ENCODE data around the gene MTM1. TPM values are rescaled to one million over a fixed set of nuclear protein-coding genes. Genes with fewer than 3 reads are reported as not detected.

The MTM1 gene
- polyA plus RNA-seq (ENCODE audit: low read depth in 6 of 6) = 10 to 100 TPM; 18.4 to 30.7 (median 26.9) TPM

DNA sequence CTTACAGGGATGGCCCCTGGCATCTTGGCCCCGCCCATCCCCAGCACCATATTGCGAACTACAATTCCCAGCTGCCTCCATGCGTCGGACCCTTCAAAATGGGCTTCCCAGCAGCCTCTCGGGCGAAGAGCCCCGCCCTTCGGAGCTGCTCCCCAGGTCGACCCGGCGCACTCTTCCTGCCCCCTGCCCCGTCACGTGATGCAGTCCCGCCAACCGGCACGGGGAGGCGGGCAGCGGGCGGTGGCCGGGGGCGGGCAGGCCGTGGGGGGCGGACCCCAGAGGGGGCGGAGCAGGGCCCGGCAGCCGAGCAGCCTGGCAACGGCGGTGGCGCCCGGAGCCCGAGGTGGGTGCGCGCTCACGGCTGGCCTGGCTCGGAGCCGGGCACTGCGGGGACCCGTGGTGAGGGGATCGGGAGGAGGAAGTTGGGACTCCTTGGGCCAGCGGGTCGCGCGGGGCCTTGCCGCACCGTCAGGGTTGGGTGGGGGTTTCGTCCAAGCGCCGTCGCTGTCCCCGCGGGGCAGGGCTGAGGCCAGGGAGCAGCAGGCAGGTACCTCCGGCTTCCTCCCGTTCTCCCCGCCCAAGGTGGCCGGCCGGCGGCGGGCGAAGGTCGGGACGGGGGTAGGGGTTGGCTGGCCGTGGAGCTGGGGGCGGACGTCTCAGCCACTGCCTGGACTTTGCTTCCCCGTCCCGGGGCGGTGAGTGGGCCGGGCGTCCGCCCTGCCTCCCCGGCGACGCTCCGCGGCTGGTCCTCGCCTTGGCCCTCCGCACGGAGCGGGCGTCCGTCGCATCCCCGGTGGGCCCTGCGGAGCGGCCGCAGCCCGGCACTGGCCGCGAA is at the start of gene MTM1:
TSS of gene MTM1 (plus strand) at position 302 of the 835 bp plus-strand sequence. CDS start 23,994 bp downstream, outside the sequence.
- Mint-ChIP-seq H3K27me3 (no peaks in the 10 kb centered on the region), H3K36me3 (no peaks in the 10 kb centered on the region), H3K4me1 (peaks cover 17 to 45% (median 32%) of the 10 kb centered on the region in 3 donors), H3K9me3 (peaks cover 0 to 3% (median 0%) of the 10 kb centered on the region in 7 donors), H3K27ac (peak within 1 kb of the TSS; percentile 85 to 97 (median 92)), H3K4me3 (peak within 1 kb of the TSS; percentile 85 to 95 (median 91))
- peak; percentile 82 to 83 for ATAC-seq (ENCODE audit: low read depth in 2 of 2)
- DNase-seq = peak; percentile 90

DNA sequence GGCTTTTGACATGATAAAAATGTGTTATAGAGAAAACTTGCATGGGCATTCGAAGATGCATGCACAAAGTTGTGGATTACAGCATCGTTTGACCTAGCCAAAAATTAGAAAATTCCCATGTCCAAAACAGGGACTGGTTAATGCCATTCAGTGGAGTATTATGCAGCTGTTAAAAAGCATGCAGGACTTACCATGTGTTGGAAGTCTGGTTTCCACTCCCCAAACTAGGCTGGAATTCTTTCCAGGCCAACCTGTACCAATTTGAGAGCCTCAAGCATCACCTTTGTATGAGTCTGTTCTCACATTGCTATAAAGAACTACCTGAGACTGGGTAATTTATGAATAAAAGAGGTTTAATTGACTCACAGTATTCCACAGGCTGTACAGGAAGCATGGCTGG is 45.9 kb upstream of the MTM1 start:
- H3K36me3 Mint-ChIP-seq = no peaks in the 10 kb centered on the region
- no peak for DNase-seq

DNA sequence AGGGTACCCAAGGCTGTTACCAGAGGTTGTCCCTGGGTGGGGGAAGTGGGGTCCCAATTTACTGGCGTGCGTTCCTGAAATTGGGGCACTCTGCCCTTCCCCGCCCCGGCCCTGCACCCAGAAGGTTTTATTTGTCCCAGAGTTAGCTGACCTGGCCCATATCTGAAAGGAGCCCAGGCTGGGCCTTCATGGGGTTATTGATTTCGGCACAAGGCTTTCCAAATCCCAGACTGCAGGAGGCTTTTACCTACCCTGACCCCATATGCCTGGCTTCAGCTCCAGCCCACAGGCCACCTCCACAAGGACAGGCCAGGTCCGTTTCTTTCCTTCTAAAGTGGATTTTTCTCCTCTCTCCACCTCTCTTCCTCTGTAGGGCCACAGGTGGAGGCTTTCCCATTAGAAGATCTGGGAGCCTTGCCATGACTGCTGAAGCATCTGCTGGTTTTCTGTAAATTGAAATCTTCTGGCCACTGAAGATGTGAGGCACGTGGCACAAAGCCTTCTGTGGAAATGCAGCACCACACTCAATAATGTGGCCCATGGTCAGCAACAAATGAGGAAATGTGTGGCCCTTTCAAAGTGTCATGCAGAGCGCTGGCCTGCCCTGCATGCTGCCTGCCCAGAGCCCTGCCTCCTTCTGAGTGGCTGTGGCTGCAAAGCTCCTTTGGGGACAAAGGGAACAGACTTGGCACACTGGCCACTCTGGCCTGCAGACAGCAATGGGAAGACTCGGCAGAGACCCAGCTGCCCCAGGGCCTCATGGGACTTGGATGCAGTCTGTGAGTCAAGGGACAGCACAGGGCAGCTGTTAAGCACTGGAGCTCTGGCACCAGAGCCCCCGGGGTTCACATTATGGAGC is 43.1 kb upstream of the MTM1 start:
- Mint-ChIP-seq H3K4me3 (no peak overlapping the region), H3K4me1 (no peaks in the 10 kb centered on the region), H3K36me3 (no peaks in the 10 kb centered on the region), H3K9me3 (peaks cover 0 to 2% (median 0%) of the 10 kb centered on the region in 7 donors), H3K27me3 (peaks cover 0 to 8% (median 5%) of the 10 kb centered on the region in 3 donors), H3K27ac (no peak overlapping the region)
- DNase-seq = no peak
- no peak for ATAC-seq (ENCODE audit: low read depth in 2 of 2)

More for the DNA sequence above, 45.9 kb upstream of the MTM1 start:
- Mint-ChIP-seq H3K27ac (no peak overlapping the region), H3K4me1 (no peaks in the 10 kb centered on the region), H3K9me3 (no peaks in the 10 kb centered on the region), H3K27me3 (peaks cover 0 to 15% (median 5%) of the 10 kb centered on the region in 3 donors), H3K4me3 (no peak overlapping the region)
- ATAC-seq (ENCODE audit: low read depth in 2 of 2) = no peak

DNA sequence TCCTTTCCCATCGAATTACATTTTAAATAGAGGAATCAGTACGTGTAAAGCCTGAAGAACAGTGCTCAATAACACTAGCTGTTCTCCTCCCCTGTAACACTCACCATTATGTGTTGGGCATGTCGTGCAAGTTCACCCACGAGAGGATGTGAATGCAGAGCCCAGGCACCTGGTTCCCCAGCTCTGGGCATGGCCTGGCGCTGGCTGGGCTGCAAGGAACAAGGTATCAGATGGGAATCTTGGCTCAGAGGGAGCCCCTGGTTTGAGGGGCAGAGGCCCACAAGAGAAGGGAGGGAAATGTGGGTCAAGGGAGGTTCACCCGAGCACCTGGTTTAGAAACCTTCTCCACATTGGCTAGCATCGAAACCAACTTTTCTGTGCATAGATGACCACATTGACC is 41.7 kb upstream of the MTM1 start:
- Mint-ChIP-seq H3K36me3 (no peaks in the 10 kb centered on the region), H3K4me1 (no peaks in the 10 kb centered on the region), H3K27me3 (peaks cover 0 to 8% (median 5%) of the 10 kb centered on the region in 3 donors), H3K27ac (no peak overlapping the region), H3K4me3 (no peak overlapping the region), H3K9me3 (peaks cover 0 to 2% (median 0%) of the 10 kb centered on the region in 7 donors)
- ATAC-seq (ENCODE audit: low read depth in 2 of 2) = no peak
- no peak for DNase-seq

DNA sequence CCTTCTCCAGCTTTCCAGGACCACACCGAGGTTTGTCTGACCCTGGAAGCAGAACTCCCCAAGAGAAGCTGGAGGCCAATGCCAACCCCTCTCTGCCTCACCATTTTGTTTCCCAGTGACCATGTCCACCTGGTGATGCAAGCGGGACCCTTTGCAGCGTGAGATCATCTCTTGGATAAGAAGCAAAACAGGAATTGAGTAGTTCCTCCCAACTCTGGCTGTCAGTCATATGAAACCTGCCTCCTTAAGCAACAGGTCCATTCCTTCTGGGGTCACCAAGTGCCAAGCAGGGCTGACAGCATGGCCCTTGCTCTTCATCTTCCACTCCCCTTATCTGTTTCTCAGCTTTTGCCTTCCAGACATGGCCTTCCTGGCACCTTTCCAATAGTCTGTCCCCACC is 41.3 kb upstream of the MTM1 start:
- peak overlapping the region in 1 of 8 donors; percentile 41 for H3K4me3 Mint-ChIP-seq

DNA sequence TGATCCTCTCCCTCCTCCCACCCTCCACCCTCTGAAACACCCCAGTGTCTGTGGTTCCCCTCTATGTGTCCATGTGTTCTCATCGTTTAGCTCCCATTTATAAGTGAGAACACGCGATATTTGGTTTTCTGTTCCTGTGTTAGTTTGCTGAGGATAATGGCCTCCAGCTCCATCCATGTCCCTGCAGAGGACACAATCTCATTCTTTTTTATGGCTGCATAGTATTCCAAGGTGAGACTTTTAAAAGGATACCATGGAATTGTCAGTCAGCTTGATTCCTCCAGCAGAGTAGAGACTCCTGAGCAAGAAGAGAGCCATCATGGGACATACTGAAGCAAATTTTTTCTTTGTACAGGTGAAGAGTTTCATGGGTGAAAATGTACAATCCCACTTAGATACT is 38.8 kb upstream of the MTM1 start:
- no peak for ATAC-seq (ENCODE audit: low read depth in 2 of 2)
- H3K27ac Mint-ChIP-seq = no peak overlapping the region

More for the DNA sequence above, 41.3 kb upstream of the MTM1 start:
- no peak for ATAC-seq (ENCODE audit: low read depth in 2 of 2)
- Mint-ChIP-seq H3K36me3 (no peaks in the 10 kb centered on the region), H3K27ac (no peak overlapping the region), H3K4me1 (no peaks in the 10 kb centered on the region), H3K27me3 (peaks cover 0 to 8% (median 5%) of the 10 kb centered on the region in 3 donors), H3K9me3 (peaks cover 0 to 3% (median 0%) of the 10 kb centered on the region in 7 donors)
- no peak for DNase-seq

DNA sequence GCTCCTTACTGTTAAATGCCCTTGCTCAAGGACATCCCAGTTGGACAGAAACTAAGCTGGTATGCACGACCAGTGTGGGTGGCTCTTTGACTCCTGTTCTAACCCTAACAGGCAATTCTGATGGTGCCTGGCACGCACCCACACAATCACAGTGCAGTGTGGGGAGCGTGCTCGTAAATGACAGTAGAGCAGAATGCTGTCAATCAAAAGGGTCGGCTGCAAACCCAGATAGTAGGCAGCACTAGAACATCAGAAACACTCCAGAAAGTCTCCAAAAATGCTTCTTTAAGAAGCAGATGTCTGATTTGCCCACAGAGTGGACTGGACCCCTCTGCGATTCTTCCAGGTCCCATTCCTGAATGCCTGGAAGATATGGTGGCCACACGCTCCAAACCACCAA is 37.6 kb upstream of the MTM1 start:
- Mint-ChIP-seq H3K4me1 (no peaks in the 10 kb centered on the region), H3K36me3 (peaks cover 0 to 12% of the 10 kb centered on the region in 2 donors), H3K27ac (no peak overlapping the region), H3K27me3 (peaks cover 0 to 7% (median 5%) of the 10 kb centered on the region in 3 donors), H3K4me3 (no peak overlapping the region), H3K9me3 (peaks cover 0 to 23% (median 14%) of the 10 kb centered on the region in 7 donors)
- DNase-seq = no peak
- ATAC-seq (ENCODE audit: low read depth in 2 of 2) = no peak

More for the DNA sequence above, 38.8 kb upstream of the MTM1 start:
- no peak for DNase-seq
- Mint-ChIP-seq H3K9me3 (peaks cover 0 to 12% (median 9%) of the 10 kb centered on the region in 7 donors), H3K4me1 (no peaks in the 10 kb centered on the region), H3K4me3 (no peak overlapping the region), H3K36me3 (peaks cover 0 to 12% of the 10 kb centered on the region in 2 donors), H3K27me3 (peaks cover 0 to 7% (median 5%) of the 10 kb centered on the region in 3 donors)

DNA sequence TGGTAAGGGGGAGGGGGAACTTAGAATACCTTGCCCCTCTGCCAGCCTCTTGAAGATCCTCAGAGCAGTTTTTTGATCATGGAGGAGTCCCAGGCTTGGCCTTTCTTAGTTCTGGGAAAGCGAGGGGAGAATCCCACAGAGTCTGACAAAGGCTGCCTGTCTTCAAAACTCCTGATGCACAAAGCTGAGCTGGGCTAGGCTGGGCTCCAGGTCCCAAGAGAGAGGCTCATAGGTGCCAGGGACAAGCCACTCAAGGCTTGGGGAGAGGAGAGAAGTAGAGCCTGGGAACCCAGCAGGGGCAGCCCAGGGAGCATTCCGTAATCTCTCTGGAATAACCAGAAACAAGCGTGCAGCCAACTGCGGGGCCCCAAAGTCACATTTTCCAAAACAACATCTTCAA is 37.0 kb upstream of the MTM1 start:
- Mint-ChIP-seq H3K4me1 (no peaks in the 10 kb centered on the region), H3K27ac (no peak overlapping the region), H3K4me3 (no peak overlapping the region), H3K9me3 (peaks cover 0 to 29% (median 14%) of the 10 kb centered on the region in 7 donors), H3K27me3 (peaks cover 0 to 7% (median 5%) of the 10 kb centered on the region in 3 donors), H3K36me3 (peaks cover 5 to 12% of the 10 kb centered on the region in 2 donors)
- ATAC-seq (ENCODE audit: low read depth in 2 of 2) (no peak), DNase-seq (no peak)

DNA sequence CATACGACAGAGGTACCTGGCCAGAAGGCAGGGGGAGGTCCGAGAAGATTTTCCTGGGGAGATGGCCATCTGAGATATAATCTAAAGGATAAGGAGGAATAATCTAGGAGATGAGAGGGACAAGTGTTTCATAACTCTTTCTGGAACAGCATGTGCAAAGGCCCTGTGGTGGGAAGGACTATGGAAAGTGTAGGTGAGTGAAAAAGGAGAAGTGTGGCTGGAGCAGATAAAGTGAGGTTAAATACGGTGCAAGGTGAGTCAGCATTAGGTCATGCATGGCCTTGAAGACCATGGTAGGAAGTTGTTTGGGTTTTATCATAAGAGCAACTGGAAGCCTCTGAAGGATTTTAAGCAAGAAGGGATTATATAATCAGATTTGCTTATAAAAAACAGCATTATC is 34.6 kb upstream of the MTM1 start:
- Mint-ChIP-seq H3K36me3 (peaks cover 5 to 12% of the 10 kb centered on the region in 2 donors), H3K4me3 (no peak overlapping the region), H3K27me3 (peaks cover 0 to 7% (median 5%) of the 10 kb centered on the region in 3 donors), H3K27ac (no peak overlapping the region), H3K9me3 (peaks cover 3 to 38% (median 17%) of the 10 kb centered on the region in 7 donors), H3K4me1 (no peaks in the 10 kb centered on the region)
- ATAC-seq (ENCODE audit: low read depth in 2 of 2) (no peak), DNase-seq (no peak)

DNA sequence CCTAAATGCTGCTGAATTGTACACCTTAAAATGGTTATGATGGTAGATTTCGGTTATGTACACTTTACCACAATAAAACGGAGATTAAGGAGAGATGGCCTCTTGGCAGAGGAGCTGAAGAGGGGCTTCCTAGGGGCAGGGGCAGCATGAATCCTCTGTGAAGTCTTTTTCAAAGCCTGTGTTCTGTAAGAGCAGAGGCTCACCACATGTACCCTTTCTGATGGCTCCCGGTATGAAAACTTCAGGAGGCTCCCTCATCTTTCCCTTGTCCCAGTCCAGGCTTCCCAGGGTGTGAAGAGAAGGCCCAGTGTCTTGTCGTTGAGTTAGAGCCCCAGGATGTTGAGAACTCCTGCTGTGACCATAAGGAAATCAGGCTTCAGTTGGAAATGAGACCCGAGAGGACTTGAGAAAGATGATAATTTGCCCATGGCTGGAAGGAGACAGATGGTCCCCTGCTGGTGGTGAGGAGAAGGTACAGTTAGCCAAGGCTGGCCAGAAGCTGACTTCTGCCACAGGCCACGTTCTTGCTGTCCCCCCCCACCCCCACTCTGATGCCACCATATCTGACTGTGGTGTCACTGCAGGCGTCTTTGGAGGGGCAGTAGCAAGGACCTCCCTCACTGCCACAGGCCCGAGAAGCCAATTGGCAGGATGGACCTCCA is 31.8 kb upstream of the MTM1 start:
- DNase-seq (no peak), ATAC-seq (ENCODE audit: low read depth in 2 of 2) (no peak)
- Mint-ChIP-seq H3K27ac (no peak overlapping the region), H3K36me3 (peaks cover 5 to 12% of the 10 kb centered on the region in 2 donors), H3K4me3 (no peak overlapping the region), H3K4me1 (peaks cover 0 to 5% (median 0%) of the 10 kb centered on the region in 3 donors), H3K9me3 (peaks cover 3 to 38% (median 15%) of the 10 kb centered on the region in 7 donors), H3K27me3 (peaks cover 0 to 7% (median 5%) of the 10 kb centered on the region in 3 donors)

DNA sequence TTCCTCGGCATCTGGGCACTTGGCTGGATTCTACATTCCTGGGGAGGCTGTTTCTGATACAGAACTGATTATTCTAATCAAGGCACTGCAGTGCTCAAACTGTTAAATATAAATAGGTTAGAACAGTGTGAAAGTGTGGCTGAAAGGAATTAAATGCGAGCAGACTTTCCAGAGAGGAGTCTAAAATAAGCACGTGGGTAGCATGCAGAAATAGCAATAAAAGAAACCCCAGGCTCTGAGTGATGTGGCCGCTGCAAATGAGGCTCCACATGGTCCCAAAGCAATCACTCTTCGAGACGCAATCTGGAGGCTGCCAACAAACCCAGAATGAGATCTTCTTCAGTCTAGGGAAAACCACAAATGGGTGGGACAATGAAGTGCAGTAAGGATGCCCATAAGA is 30.6 kb upstream of the MTM1 start:
- ATAC-seq (ENCODE audit: low read depth in 2 of 2) (no peak), DNase-seq (no peak)
- H3K9me3 Mint-ChIP-seq = peaks cover 3 to 38% (median 15%) of the 10 kb centered on the region in 7 donors
- H3K36me3 Mint-ChIP-seq = peaks cover 5 to 12% of the 10 kb centered on the region in 2 donors
- no peak overlapping the region for H3K27ac Mint-ChIP-seq
- H3K27me3 Mint-ChIP-seq = peaks cover 0 to 7% (median 5%) of the 10 kb centered on the region in 3 donors
- H3K4me3 Mint-ChIP-seq = no peak overlapping the region
- H3K4me1 Mint-ChIP-seq = peaks cover 5 to 16% (median 9%) of the 10 kb centered on the region in 3 donors

DNA sequence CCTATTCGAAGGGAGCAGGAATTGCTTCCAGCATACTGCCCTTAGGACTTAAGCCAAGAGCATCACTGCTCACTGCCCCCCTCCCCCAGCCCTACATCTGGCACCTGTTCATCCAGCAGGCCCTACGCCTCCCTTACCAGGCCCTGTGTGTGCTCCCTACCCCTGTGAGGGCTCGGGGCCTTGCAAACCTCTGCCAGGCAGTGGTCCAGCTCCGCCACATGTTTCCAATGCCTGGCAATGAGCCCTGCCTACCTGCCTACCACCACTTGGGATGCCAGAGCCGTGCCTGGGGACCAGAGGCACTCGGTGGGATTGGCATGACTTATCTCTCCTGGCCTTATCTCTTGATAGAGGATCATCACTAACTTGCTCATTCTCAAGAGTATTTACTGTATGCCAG is 27.5 kb upstream of the MTM1 start:
- H3K36me3 Mint-ChIP-seq = peaks cover 0 to 4% of the 10 kb centered on the region in 2 donors
- H3K27me3 Mint-ChIP-seq = no peaks in the 10 kb centered on the region
- no peak overlapping the region for H3K4me3 Mint-ChIP-seq
- ATAC-seq (ENCODE audit: low read depth in 2 of 2) = no peak
- H3K9me3 Mint-ChIP-seq = peaks cover 0 to 14% (median 8%) of the 10 kb centered on the region in 7 donors
- peak overlapping the region in 1 of 6 donors; percentile 56 for H3K27ac Mint-ChIP-seq
- peaks cover 18 to 29% (median 19%) of the 10 kb centered on the region in 3 donors for H3K4me1 Mint-ChIP-seq
- DNase-seq = no peak

DNA sequence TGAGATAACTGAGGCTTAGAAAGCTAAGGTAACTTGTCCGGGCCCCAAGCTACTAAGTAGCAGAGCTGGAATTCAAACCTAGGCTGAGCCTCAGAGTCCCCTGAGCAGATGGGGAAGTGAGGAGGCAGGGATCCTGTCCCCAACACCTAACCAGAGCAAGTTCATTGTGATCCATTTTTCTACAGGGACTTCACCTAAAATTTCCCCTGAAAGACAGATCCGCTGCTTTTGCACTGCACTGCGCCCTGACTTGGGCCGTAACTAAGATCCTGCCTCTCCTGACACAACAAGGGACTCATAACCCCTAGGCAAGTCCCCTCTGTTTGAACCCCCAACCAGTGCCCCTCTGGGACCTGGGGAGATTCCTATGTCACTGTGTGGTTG is 25.6 kb upstream of the MTM1 start:
- H3K36me3 Mint-ChIP-seq = no peaks in the 10 kb centered on the region
- peak overlapping the region in 2 of 8 donors; percentile 30 to 65 for H3K4me3 Mint-ChIP-seq
- peaks cover 29 to 43% (median 33%) of the 10 kb centered on the region in 3 donors for H3K4me1 Mint-ChIP-seq
- H3K27me3 Mint-ChIP-seq = no peaks in the 10 kb centered on the region
- ATAC-seq (ENCODE audit: low read depth in 2 of 2) (peak; percentile 23 to 26), DNase-seq (no peak)
- peaks cover 0 to 3% (median 0%) of the 10 kb centered on the region in 7 donors for H3K9me3 Mint-ChIP-seq
- peak overlapping the region in 2 of 6 donors; percentile 16 to 54 for H3K27ac Mint-ChIP-seq
